ENCODE results near the gene POU1F1.
"Not testable (repeated sequence)": the region's sequence is repeated elsewhere in the genome, so short reads cannot be mapped to it uniquely, and the experiment has no call there.

POU1F1 gene, protein sequence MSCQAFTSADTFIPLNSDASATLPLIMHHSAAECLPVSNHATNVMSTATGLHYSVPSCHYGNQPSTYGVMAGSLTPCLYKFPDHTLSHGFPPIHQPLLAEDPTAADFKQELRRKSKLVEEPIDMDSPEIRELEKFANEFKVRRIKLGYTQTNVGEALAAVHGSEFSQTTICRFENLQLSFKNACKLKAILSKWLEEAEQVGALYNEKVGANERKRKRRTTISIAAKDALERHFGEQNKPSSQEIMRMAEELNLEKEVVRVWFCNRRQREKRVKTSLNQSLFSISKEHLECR

GRCh38 chr3:87276484-87276883 lies at the start of gene POU1F1:
Gene POU1F1, minus strand, starts transcription at chr3:87276584. Its CDS starts 122 bp downstream, at chr3:87276462.
- no peak for DNase-seq

GRCh38 chr3:87324609-87325008 lies 48.2 kb upstream of the POU1F1 start:
- no peak for DNase-seq

- DNase-seq: no peak
Observed at GRCh38 chr3:87320756-87321626, 44.6 kb upstream of the POU1F1 start.

GRCh38 chr3:87318617-87319021 lies 42.2 kb upstream of the POU1F1 start:
- no peak for DNase-seq

DNA sequence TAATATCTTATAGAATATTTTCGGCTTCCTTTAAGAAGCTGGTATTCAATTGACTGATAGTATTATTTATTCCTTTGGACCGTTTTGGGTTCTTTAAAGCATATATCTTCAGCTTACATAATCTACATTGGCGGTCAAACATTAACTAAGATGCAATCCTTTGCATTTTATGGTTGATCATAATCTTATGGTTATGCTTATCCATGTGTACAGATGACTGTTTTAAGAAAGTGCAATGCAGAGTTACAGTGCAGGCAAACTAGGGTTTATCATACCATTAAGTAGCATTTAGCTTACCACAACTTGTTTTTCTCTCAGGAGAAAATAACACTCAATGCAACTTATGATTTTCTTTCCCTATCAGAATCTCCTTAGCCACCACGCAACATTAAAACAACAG lies 41.4 kb upstream of the POU1F1 start:
- DNase-seq: no peak

DNA sequence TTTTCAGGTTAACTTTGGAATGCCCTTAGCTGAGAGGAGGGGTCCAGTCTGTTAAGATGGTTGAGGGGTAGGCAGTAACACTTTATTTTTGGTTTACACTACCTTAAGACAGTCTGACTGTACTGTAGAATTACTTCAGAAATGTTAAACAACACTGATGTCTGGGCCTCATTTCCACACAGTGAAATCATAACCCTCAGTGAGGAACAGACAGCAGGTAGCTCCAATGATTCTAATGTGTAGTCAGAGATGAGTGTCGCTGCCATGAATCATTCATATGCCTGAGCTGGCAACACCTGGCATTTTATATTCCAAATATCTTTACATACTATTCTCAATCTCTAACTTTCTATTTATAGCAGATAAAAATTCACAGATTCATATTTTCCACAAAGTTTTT lies 37.3 kb upstream of the POU1F1 start:
- DNase-seq: no peak

GRCh38 chr3:87311309-87311708 lies 34.9 kb upstream of the POU1F1 start:
- DNase-seq: no peak

DNA sequence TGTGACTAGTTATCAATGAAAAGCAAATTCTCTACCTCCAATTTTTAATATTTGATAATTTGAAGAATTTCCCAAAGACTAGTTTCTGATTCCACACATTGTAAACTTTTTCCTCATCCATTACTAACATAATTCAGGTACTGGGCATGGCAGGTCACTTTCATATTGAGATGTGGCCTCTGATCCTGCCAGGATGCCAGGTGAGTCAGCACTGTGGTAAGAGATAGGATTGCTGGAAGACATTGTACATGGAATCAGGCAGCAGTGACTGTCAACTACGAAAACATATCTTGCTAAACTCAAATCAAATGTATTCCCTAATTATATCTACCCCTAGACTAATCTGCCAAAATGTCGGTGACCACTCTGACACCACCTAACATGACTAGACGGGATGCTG lies 33.2 kb upstream of the POU1F1 start:
- DNase-seq: no peak

- no peak for DNase-seq
Observed at GRCh38 chr3:87307805-87308204, 31.4 kb upstream of the POU1F1 start.

- DNase-seq: no peak
Observed at GRCh38 chr3:87305517-87305916, 29.1 kb upstream of the POU1F1 start.

DNA sequence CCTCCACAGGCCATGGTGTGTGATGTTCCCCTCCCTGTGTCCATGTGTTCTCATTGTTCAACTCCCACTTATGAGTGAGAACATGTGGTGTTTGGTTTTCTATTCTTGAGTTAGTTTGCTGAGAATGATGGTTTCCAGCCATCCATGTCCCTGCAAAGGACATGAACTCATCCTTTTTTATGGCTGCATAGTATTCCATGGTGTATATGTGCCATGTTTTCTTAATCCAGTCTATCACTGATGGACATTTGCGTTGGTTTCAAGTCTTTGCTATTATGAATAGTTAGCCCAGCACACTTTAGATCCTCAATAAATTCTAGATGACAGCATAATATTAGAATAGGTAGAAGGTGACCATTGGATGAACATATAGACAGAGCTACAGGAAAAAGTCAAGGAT lies 28.6 kb upstream of the POU1F1 start:
- not testable (repeated sequence) for DNase-seq

DNA sequence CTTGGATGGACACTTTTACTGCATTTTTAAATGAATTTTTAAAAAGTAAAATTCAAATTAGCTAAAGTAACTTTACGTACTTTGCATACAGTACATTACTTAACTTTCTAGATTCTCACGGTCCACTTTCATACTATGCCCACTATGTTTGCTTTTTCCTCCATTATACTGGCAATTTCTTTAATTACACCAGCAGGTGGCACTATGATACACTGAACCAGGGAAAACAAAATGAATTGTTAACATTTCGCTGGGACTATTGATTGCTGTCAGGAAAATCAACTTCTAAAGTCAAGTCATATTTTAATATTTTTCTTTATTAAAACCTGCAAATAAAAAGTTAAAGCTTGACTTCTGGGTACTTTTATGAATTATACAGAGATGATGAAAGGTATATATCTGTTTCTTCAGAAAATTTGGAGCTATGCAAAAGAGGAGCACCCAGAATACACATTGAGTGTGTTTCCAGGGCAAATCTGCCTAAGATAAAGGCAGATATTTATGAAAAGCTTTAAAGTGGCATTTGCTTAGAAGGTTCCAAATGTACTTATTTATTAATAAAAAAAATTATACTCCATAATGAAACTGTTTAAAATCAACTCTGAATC lies 21.8 kb upstream of the POU1F1 start:
- peak; percentile 10 for DNase-seq

GRCh38 chr3:87288446-87288845 lies 12.1 kb upstream of the POU1F1 start:
- DNase-seq: no peak

- DNase-seq: no peak
Observed at GRCh38 chr3:87287011-87287410, 10.6 kb upstream of the POU1F1 start.

DNA sequence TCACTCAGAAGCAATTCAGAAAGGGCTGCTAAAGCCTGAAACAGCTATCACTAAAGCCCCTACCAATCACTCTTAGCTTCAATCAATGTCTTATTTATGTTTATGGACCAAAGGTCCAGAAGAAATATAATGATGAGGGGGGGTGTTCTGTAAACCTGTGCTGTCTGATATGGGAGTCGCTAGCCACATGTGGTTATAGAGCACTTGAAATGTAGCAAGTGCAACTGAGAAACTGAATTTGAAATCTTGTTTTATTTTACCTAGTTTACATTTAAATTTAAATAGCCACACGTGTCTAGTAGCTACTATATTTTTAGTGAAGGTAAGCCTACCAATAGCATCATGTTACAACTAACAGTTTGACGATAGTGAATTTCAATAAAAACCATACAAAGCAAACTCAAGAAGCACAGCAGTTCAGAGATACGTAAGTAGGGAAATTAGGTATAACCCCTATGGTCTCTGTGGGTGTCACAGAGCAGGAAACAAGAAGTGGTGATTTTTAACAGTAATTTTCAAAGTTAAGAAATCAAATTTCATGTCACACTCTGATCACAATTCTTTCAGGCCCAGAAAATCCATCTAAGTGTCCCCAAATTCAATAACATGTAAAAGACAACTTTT lies 3.6 kb downstream of the POU1F1 start:
- DNase-seq: no peak

DNA sequence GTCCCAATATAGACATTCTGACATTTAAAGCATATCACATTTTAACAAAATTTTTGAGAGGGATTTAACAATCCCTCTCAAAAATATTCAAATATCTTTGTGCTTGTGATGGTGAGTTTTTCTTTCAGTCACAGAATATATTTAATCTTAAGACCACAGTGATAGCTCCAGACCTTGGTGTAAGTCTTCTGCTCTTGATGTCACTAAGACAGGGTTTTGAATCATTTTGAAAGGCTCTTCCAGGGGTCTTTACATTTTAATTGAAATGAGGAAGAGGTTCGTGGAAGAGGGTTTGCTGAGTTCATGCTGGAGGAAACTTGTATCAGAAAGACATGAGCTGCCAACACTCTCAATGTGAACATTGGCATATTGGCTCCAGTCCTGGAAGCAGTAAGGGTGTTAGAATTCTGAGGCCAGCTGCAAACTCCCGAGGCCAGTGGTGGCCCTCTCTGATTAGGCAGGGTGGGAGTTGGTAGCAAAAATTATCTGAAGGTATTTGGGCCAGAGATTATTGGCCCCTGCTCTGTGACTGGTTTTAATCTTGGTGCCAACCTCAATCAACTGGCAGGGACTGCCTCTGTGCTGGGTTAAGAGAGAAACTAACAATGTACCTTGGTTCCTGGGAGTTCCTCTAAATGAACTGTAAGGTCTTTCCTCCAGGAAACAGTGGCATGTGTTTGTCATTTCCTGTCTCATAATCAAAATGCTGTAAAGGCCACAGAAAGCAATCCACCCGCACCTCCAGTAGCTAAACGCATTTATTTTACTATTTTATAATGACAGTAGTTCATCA lies 5.3 kb downstream of the POU1F1 start:
- DNase-seq: no peak

DNA sequence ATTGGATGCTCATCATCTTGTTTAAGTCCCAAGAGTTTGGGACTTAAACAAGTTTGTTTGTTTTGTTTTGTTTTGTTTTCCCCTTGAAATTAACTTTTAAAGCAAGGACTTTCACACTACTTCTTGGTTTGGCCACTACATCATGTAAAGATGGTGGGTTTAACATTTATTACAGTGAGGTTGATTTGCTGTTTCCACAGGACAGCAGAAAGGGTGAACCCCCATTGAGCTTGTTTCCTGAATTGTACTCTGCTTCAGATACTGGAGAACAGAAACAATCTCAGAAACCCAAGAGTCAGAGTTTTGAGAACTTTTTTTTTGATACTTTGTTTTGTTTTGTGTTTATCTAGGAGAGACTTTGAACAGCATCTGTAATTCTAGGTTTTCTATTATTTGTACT lies 6.7 kb downstream of the POU1F1 start:
- no peak for DNase-seq

DNA sequence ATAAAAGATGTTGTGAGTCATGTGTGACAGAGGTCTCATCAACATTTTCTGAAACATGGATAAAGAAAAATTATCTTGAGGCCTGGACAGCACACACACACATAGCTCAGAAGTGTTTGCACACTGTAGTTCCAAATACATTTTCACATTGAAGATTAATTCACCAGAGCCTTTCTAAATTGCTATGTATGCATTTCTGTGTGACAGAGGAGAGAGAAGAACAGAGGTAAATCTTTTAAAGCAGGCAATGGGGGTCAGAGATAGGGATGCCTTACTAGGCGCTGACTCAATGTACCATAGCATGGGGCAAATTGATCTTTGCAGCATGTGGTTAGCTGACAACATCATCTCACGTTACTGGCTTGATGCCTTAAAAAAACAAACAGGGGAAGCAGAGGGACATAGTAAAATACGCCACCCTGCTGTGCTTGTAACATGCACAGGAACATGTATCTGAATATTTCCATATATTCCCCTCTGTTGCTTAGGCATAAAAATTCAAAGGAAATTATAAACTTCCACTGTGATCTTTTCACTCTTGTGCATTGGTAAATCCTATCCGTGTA lies 7.7 kb downstream of the POU1F1 start:
- DNase-seq: peak; percentile 31

DNA sequence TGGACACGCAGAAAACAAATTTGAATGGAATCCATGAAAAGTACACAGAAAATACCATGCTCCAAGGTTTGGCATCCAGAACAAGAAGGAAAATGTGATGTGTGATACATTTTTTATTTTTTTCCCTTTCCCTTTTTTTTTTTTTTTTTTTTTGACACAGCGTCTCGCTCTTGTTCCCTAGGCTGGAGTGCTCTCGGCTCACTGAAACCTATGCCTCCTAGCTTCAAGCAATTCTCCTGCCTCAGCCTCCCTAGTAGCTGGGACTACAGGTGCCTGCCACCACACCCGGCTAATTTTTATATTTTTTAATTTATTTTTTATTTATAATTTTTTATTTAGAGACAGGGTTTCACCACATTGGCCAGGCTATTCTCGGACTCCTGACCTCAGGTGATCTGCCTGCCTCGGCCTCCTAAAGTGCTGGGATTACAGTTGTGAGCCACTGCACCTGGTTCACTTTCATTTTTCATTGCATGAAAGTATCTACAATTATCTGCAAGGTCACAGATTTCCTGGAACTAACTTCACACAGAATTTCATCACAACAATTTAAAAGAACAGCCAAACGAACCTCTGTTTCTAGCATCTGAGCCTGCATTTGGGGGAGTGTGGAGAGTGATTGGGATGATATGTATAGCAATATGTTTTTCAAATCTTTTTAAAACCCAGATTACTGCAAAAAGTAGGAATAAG lies 8.3 kb downstream of the POU1F1 start:
- DNase-seq: no peak

- DNase-seq: no peak
Observed at GRCh38 chr3:87261925-87262324, 14.5 kb downstream of the POU1F1 start.

GRCh38 chr3:87260270-87260669 lies 16.1 kb downstream of the POU1F1 start:
- no peak for DNase-seq

DNA sequence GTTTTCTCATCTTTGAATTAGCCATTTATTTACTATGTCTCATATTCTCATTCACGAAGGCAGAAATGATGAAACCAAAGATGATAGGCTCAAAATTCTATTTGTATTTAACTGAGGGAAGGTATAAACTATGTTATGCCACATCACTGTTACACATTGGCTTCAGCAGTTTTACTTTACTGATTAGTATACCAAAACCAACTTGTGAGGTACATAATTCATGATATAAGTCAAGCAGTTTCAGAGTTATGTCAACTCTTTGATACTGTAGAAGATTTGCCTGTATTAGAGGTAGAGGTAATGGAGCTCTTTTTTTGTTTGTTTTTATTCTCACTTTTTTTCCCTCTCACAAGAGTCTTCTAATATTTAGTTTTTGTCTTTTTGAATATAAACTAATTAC lies 26.4 kb downstream of the POU1F1 start:
- DNase-seq: no peak

Measured in NCI-H2107 (cell line).